H9 (cell line): ENCODE results near the gene NT5C1B. TPM values are rescaled to one million over a fixed set of nuclear protein-coding genes. Genes with fewer than 3 reads are reported as not detected.

Source experiments
- DNase-seq: peaks from one replicate; pipeline ENCODE4 v3.0.0-alpha.2; 2017
- H2AFZ ChIP-seq: one replicate; pipeline ENCODE4 v1.6.1; 2013; ENCODE audit warnings: mild to moderate bottlenecking, low read length, control low read depth, moderate library complexity
- H2AK5ac ChIP-seq: 2 replicates; pipeline ENCODE4 v1.6.1; 2013; ENCODE audit warnings: low read length, control low read depth, mixed read lengths; ENCODE audit not compliant: insufficient read length
- H2BK120ac ChIP-seq: one replicate; pipeline ENCODE4 v1.6.1; 2013; ENCODE audit warnings: low read depth, mild to moderate bottlenecking, low read length, control low read depth, inconsistent platforms; ENCODE audit not compliant: poor library complexity, severe bottlenecking
- H2BK12ac ChIP-seq: 2 replicates; pipeline ENCODE4 v1.6.1; 2013; ENCODE audit warnings: low read length, control low read depth, mixed read lengths, low read depth; ENCODE audit not compliant: insufficient read length
- H2BK15ac ChIP-seq: 2 replicates; pipeline ENCODE4 v1.6.1; 2013; ENCODE audit warnings: low read depth, low read length, control low read depth
- H2BK20ac ChIP-seq: one replicate; pipeline ENCODE4 v1.6.1; 2013; ENCODE audit warnings: low read depth, mild to moderate bottlenecking, low read length, control low read depth, inconsistent platforms; ENCODE audit not compliant: poor library complexity, severe bottlenecking
- H2BK5ac ChIP-seq: 2 replicates; pipeline ENCODE4 v1.6.1; 2013; ENCODE audit warnings: low read length, control low read depth, mixed read lengths; ENCODE audit not compliant: insufficient read length
- H3K14ac ChIP-seq: 2 replicates; pipeline ENCODE4 v1.6.1; 2013; ENCODE audit warnings: low read length, control low read depth; ENCODE audit not compliant: insufficient read depth
- H3K18ac ChIP-seq: 2 replicates; pipeline ENCODE4 v1.6.1; 2013; ENCODE audit warnings: low read depth, mild to moderate bottlenecking, mixed read lengths, low read length, control low read depth; ENCODE audit not compliant: insufficient read length
- H3K23ac ChIP-seq: 2 replicates; pipeline ENCODE4 v1.6.1; 2013; ENCODE audit warnings: low read length, control low read depth, mixed read lengths, low read depth; ENCODE audit not compliant: insufficient read length
- H3K23me2 ChIP-seq: 2 replicates; pipeline ENCODE4 v1.6.1; 2013; ENCODE audit warnings: low read depth, mild to moderate bottlenecking, mixed read lengths, low read length, control low read depth; ENCODE audit not compliant: insufficient read length, poor library complexity, severe bottlenecking
- H3K27ac ChIP-seq: 2 replicates; pipeline ENCODE4 v1.5.1; 2013; ENCODE audit warnings: low read length, control low read depth, mixed read lengths, low read depth; ENCODE audit not compliant: insufficient read length
- H3K27me3 ChIP-seq: 2 replicates; pipeline ENCODE4 v1.6.1; 2013; ENCODE audit warnings: low read length, control low read depth, inconsistent platforms; ENCODE audit not compliant: insufficient read depth
- H3K4ac ChIP-seq: 2 replicates; pipeline ENCODE4 v1.6.1; 2013; ENCODE audit warnings: low read depth, mild to moderate bottlenecking, control low read depth, inconsistent platforms, low read length, moderate library complexity
- H3K4me1 ChIP-seq: 2 replicates; pipeline ENCODE4 v1.6.1; 2013; ENCODE audit warnings: low read length, control low read depth, inconsistent platforms; ENCODE audit not compliant: insufficient read depth
- H3K4me2 ChIP-seq: 2 replicates; pipeline ENCODE4 v1.6.1; 2013; ENCODE audit warnings: low read length, control low read depth, mixed read lengths; ENCODE audit not compliant: insufficient read length, insufficient read depth
- H3K56ac ChIP-seq: 2 replicates; pipeline ENCODE4 v1.6.1; 2013; ENCODE audit warnings: low read depth, mild to moderate bottlenecking, mixed read lengths, low read length, control low read depth; ENCODE audit not compliant: insufficient read length
- H3K79me1 ChIP-seq: 2 replicates; pipeline ENCODE4 v1.6.1; 2013; ENCODE audit warnings: low read depth, mild to moderate bottlenecking, moderate library complexity, low read length, control low read depth, inconsistent platforms; ENCODE audit not compliant: insufficient read depth, poor library complexity, severe bottlenecking
- H3K79me2 ChIP-seq: 2 replicates; pipeline ENCODE4 v1.6.1; 2013; ENCODE audit warnings: low read length, control low read depth, inconsistent platforms; ENCODE audit not compliant: insufficient read depth
- H3K9ac ChIP-seq: 2 replicates; pipeline ENCODE4 v1.6.1; 2013; ENCODE audit warnings: low read length, control low read depth, mixed read lengths; ENCODE audit not compliant: insufficient read length; ENCODE audit errors: extremely low read depth
- H3K9me3 ChIP-seq: one replicate; pipeline ENCODE4 v1.6.1; 2013; ENCODE audit warnings: low read depth, low read length, inconsistent platforms; ENCODE audit not compliant: control insufficient read depth
- H3T11ph ChIP-seq: one replicate; pipeline ENCODE4 v1.6.1; 2013; ENCODE audit warnings: mild to moderate bottlenecking, low read length, control low read depth, inconsistent platforms
- H4K20me1 ChIP-seq: one replicate; pipeline ENCODE4 v1.6.1; 2013; ENCODE audit not compliant: control insufficient read depth, insufficient read length, insufficient read depth
- H4K5ac ChIP-seq: 2 replicates; pipeline ENCODE4 v1.6.1; 2013; ENCODE audit warnings: low read depth, mild to moderate bottlenecking, mixed read lengths, low read length, control low read depth; ENCODE audit not compliant: insufficient read length
- H4K8ac ChIP-seq: replicated peaks from 2 replicates; pipeline ENCODE4 v1.6.1; 2013; ENCODE audit warnings: low read length, control low read depth, mixed read lengths, low read depth; ENCODE audit not compliant: insufficient read length
- H4K91ac ChIP-seq: 2 replicates; pipeline ENCODE4 v1.6.1; 2013; ENCODE audit warnings: low read depth, mild to moderate bottlenecking, moderate library complexity, mixed read lengths, low read length, control low read depth; ENCODE audit not compliant: insufficient read length
- H3K27ac Mint-ChIP-seq, 3 experiments: 2 replicates in 2 of 3; 3 replicates in 1 of 3; pipeline ENCODE4 v1.8.0; 2020 to 2021; ENCODE audit warnings: mixed read lengths in 3 of 3, mild to moderate bottlenecking in 1 of 3, moderate library complexity in 1 of 3
- H3K27me3 Mint-ChIP-seq: 2 replicates; pipeline ENCODE4 v1.8.0; 2021; ENCODE audit warnings: low read depth, mild to moderate bottlenecking, moderate library complexity, mixed read lengths
- H3K36me3 Mint-ChIP-seq, 3 experiments: 2 replicates in 2 of 3; 3 replicates in 1 of 3; pipeline ENCODE4 v1.8.0; 2020 to 2021; ENCODE audit warnings: low read depth in 3 of 3, mixed read lengths in 3 of 3; ENCODE audit not compliant: insufficient read depth in 1 of 3
- H3K4me1 Mint-ChIP-seq, 2 experiments: 2 replicates each; pipeline ENCODE4 v1.8.0; 2020; ENCODE audit warnings: mixed read lengths in 2 of 2
- H3K4me3 Mint-ChIP-seq, 2 experiments: 2 replicates in 1 of 2; 3 replicates in 1 of 2; pipeline ENCODE4 v1.8.0; 2020 to 2021; ENCODE audit warnings: mild to moderate bottlenecking in 2 of 2, mixed read lengths in 2 of 2, moderate library complexity in 1 of 2
- H3K9me3 Mint-ChIP-seq, 2 experiments: 2 replicates in 1 of 2; 3 replicates in 1 of 2; pipeline ENCODE4 v1.8.0; 2020; ENCODE audit warnings: mild to moderate bottlenecking in 2 of 2, mixed read lengths in 2 of 2, moderate library complexity in 1 of 2
- CTCF ChIP-seq: fragments of 200-600 bp; sonication (generic); conservative IDR thresholded peaks from 3 replicates; pipeline ENCODE4 v1.8.0; 2021; ENCODE audit warnings: antibody characterized with exemption, mild to moderate bottlenecking
- WGBS: extraction: QIAGEN DNeasy Blood & Tissue Kit; methylation state at CpG from one replicate; pipeline ENCODE4 v1.1.7; 2013; ENCODE audit warnings: missing lambda C conversion rate, low lambda C conversion rate, mixed read lengths; ENCODE audit not compliant: insufficient read length; ENCODE audit errors: extremely low coverage; 5-methylcytosine and 5-hydroxymethylcytosine counted together
- total RNA-seq: library from RNA; stranded (reverse); gene quantifications from 2 replicates; pipeline ENCODE4 v1.2.1, GENCODE V29; 2021

Gene NT5C1B
- total RNA-seq, 1 experiment from 2014 or later, result not detected

DNA sequence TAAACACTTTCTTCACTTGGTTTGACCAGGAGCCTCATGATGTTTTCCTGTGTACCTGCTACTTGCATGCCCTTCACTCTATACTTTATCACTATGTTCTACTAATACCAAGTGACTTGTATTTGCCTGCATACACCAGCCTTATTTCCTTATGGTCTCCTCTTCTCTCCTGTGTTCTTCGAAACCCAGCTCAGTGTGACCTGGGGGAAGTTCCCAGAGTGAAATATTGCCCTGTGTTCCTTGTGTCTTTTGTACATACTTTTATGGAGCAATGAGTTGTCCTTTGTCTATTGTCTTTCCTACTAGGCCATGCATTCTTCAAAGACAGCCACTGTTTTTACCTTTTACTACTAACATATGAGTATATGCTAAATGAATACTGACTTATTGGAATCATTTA, 567 bp downstream of the NT5C1B start:
- Histone ChIP-seq H2BK120ac (no peak overlapping the region), H3K9me3 (no peaks in the 10 kb centered on the region), H3K14ac (no peak overlapping the region), H3K79me1 (no peaks in the 10 kb centered on the region), H2BK12ac (no peak overlapping the region), H3K4me1 (no peaks in the 10 kb centered on the region), H4K8ac (no peak overlapping the region), H3K27ac (no peak overlapping the region), H3K79me2 (no peaks in the 10 kb centered on the region), H3K9ac (no peak overlapping the region), H3T11ph (no peak overlapping the region), H3K56ac (no peak overlapping the region), H2BK15ac (no peak overlapping the region), H3K18ac (no peak overlapping the region), H2BK20ac (no peak overlapping the region), H2BK5ac (no peak overlapping the region), H3K27me3 (no peaks in the 10 kb centered on the region), H3K4ac (no peak overlapping the region), H3K23me2 (no peaks in the 10 kb centered on the region), H4K20me1 (no peaks in the 10 kb centered on the region), H3K4me2 (no peak overlapping the region), H4K91ac (no peak overlapping the region), H2AK5ac (no peak overlapping the region), H3K23ac (no peak overlapping the region), H4K5ac (no peak overlapping the region), H2AFZ (no peak overlapping the region)
- H3K9me3 Mint-ChIP-seq, result peaks cover 0 to 3% of the 10 kb centered on the region in 2 experiments; a peak in 2 of 5 replicates
- peaks cover 0 to 5% of the 10 kb centered on the region in 2 experiments; a peak in 1 of 4 replicates for H3K4me1 Mint-ChIP-seq
- H3K4me3 Mint-ChIP-seq, result no peak overlapping the region
- no peaks in the 10 kb centered on the region; a peak in 3 of 7 replicates for H3K36me3 Mint-ChIP-seq
- DNase-seq, result no peak
- no peak overlapping the region for H3K27ac Mint-ChIP-seq
- WGBS, result no CpG with 5 or more reads among the region's 1 CpG
- TF ChIP-seq CTCF, result no peak
- no peaks in the 10 kb centered on the region for H3K27me3 Mint-ChIP-seq
